HG03045 (cell line): ENCODE results near the gene BST2.
"Not testable (repeated sequence)": the region's sequence is repeated elsewhere in the genome, so short reads cannot be mapped to it uniquely, and the experiment has no call there.

Source experiments
- ATAC-seq: cut with Tn5 transposase; IDR thresholded peaks from one replicate; pipeline ENCODE4 v1.9.1; 2021; ENCODE audit warnings: mild to moderate bottlenecking, moderate library complexity; ENCODE audit not compliant: unreplicated experiment

BST2 gene

DNA sequence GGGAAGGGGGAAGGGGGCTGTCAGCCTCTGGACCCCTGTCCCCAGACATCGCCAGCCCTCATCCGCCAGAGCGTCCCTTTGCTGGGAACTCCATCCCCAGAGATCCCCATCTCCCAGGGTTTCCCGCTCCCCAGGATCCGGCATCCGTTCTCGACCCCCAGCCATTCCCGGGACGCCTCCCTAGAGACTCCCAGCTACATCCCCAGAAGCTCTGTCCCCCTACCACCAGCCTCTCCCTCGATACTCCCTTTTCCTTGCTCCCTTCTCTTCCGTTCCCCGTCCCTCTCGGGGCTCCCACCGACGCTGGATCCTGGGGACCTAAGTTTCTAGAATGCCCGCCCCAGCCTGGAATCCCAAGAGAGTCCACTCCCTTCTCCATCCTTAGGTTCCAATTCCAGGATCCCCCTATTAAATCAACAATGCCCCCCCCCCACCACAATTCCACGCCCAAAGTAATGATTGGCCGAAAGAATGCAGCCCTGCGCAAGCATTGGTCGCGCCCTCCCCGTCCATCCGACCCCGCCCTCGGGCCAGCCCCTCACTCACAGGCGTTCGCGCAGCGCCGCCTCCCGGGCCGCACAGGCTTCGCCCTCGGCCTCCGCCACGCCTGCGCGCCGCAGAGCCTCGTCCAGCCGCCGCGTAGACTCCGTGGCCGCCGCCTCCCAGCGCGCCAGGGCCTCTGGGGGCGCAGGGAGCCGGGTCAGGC, 14.6 kb downstream of the BST2 start:
- peak; percentile 91 for ATAC-seq

DNA sequence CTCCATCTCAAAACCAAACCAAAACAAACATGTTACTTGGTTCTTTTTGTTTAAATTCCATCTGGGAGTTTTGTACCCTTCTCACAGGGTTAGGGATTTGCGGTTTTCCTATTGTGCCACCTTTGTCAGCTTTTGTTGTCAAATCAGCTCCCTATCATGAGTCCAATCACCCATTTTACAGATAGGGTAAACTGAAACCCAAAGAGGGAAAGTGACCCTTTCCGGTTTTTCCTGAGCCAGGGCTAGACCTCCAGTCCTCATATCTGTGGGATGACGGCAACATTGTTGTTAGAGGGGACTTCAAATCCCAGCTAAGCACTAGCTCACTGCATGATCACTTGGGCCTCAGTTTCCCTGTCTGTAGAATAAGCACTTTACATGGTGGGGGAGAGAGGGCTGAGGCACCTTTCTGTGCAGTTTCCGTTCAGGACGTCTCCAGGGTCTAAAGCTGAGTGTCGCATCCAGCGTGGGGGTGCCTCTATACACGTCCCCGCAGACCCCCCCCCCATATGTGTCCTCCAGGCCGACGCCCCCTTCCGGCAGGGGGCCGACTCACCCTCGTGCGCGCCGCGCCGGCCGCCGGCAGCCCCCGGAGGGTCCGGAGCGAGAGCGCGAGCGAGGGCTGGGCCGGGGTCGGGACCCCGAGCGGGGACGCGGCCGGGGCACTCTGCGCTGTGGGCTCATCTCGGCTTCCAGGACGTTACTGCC, 15.3 kb downstream of the BST2 start:
- no peak for ATAC-seq

DNA sequence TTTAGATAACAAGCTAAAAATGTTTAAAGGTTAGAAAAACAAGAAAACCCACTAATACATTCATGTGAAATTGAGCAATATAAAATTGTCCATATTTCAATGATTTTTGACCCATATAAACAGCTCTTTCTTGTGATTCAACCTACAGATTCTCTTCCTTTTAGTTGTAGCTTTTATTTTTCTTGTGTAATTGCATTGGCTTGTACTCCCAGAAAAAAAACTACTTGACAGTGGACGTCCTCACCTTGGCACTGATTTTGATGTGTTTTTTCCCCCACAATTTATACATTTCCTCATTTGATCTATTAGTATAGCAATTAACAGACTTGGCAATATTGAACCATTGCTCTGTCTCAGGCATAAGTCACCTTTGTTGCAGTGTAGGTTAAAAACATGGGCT, 16.1 kb downstream of the BST2 start:
- no peak for ATAC-seq

DNA sequence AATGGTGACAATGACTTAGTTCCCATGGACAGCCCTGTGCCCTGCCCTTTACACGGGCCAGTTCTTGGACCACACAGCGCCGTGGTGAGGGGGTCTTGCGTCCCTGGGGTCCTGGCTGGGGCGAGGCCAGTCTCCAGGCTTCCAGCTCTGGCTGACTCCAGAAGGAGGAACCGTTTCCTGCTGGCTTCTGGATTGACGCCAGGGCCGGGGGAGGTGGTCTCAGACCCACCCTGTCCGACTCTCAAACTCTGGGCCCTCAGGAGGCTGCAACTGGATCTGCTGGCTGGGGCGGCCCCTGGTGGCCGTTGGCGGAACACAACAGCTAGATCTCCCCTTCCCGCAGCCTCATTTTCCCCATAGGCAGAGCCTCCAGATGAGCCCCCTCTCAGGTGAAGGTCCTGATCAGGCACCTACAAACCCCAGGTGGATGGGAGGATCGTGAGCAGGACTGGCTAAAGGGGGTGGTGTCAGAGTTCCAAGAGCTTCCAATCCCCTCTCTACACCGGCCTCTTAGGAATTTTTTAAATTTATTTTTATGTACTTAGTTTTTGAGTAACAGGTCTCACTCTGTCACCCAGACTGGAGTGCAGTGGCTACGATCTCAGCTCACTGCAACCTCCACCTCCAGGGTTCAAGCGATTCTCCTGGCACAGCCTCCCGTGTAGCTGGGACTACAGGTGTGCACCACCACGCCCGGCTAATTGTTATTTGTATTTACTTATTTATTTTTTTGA, 19.4 kb downstream of the BST2 start:
- ATAC-seq: no peak

DNA sequence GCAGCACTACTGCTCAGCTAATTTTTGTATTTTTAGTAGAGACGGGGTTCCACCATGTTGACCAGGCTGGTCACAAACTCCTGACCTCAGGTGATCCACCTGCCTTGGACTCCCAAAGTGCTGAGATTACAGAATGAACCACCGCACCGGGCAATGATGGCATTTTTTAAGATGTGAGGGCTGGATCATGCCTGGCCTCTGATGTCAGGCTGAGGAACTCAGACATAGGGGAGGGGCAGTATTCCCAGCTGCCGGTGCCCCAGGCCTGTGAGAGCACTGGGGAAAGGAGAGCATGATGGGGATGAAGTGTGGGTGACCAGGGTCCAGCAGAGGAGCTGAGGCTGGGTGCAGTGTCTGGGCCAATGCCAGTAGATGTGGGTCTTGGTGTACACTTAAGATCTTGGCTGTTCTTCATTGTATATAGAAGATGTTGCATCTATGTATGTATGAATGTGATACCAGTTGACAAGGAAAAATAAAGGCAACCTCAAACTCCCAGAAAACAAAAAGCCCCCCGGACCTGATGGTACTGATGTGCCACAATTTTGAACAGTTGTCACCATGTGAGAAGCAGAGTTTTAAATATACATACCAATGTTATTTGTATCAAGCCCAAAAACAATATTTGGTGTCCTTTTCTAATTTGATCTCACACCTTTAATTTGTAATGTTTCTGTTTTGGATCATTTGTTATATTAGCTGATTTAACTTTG, 24.8 kb downstream of the BST2 start:
- no peak for ATAC-seq

DNA sequence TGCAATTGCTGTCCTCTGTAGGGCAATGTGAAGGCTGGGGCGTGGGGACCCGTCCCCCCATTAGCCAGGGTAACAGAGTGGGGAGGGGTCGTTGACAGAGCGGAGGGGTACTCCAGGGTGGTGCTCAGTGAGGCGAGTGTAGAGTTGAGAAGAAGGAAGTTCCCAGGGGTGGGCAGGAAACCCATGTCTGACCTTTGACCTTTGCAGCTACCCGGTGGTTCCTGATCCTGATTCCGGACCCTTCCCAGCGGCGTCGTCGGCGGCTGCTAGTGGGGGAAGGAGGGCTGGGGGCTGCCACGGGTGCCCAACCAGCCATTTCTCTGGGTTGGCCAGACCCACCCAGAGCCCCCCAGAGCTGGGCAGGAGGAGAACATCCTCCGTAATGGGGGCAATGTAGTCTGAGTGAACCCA, 26.2 kb downstream of the BST2 start:
- no peak for ATAC-seq

DNA sequence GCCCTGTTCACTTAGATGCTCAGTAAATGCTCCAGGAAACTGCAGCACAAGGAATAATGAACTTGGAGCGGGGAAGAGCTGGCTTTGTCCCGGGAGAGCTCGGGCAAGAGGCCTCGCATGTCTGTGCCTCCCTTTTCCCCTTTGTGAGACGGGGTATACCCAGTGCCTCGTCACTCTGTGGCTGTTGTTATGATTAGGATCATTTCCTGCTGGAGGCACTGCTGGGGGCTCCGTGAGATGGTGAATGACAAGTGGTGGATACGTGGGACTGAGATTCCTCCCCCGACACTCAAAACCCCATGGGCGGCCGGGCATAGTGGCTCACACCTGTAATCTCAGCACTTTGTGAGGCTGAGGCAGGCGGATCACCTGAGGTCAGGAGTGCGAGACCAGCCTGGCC, 27.2 kb downstream of the BST2 start:
- ATAC-seq: no peak

DNA sequence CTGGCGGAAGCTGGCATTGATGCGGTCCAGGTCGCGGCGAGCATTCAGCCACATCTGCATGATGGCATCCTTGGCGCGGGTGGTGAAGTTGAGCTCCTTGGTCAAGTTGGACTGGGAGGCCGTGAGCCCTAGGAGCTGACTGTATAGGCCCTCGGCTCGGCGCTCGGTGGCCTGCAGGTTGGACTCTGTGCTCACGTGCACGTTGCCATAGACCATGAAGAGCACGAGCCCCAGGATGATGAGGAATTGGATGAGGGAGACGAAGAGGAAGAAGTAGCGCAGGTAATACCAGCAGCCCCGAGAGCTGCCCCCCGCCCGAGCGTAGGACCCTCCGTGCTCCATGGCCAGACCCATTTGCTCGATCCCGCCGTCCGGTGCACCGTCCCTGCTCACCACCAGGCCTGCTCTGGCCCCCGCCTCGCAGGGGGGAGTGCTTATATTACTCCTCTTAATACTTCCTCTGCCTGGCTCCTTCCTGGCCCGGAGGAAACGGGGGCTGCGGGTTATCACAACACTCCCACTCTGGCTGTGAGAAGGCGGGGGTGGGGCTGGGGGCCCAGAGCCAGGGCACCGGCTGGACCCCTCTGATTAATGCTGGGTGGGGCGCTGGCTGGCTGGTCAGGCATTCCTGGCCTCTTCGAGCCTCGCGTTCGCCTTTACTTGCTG, 28.4 kb downstream of the BST2 start, which contains the start of gene PLVAP:
Gene PLVAP, minus strand, starts transcription at position 408 of the 666 bp plus-strand sequence. Its CDS starts 54 bp downstream, at position 354.
- no peak for ATAC-seq

DNA sequence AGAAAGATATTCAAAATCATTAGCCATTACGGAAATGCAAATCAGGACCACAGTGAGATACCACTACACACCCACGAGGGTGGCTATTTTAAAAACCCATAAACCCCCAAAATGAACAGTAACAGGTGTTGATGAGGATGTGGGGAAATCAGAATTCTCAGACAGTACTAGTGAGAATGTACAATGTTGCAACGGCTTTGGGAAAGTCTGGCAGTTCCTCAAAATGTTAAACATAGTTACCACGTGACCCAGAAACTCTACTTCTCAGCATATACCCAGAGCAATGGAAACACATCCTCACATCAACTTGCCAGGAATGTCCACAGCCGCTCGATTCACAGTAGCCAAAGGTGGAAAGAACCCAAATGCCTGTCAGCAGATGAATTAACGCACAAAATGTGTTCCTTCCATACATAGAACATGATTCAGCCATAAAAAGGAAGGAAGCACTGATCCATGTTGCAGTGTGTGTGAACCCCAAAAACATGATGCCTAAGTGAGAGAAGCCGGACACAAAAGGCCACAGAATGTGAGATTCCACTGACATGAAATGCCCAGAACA, 35.3 kb downstream of the BST2 start:
- ATAC-seq: peak; percentile 76

DNA sequence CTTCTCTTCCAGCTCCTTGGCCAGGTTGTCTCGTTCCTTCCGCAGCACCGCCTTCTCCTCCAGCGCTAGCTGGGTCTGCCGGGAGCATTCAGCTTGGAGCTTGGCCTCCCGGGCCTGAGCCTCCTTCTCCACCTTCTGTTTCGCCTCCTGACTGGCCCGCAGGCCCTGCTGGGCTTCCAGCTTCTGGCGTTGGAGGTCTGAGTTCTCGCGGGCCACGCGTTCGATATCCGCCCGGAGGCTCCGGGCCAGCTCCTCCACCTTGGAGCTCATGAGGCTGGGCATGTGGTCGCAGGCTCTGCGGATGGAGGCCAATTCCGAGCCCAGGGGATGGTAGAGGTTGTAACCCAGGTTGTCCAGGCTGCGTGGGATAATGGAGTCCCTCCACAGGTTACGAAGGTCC, 40.1 kb downstream of the BST2 start:
- ATAC-seq: no peak

DNA sequence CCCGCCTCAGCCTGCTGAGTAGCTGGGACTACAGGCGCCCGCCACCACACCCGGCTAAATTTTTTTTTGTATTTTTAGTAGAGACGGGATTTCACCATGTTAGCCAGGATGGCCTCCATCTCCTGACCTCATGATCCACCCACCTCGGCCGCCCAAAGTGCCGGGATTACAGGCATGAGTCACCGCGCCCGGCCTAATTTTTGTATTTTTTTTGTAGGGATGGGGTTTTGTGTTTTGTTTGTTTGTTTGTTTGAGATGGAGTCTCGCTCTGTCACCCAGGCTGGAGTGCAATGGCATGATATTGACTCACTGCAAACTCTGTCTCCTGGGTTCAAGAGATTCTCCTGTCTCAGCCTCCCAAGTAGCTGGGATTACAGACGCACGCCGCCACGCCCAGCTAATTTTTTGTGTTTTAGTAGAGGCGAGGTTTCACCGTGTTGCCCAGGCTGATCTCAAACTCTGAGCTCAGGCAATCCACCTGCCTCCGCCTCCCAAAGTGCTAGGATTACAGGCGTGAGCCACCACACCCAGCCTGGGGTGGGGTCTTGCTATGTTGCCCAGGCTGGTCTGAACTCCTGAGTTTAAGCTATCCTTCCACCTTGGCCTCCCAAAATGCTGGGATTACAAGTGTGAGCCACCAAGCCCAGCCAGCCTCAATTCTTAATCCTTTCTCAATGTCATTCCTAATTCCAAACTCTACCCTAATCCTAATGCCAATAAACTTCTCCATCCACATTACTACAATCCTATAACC, 41.4 kb downstream of the BST2 start:
- not testable (repeated sequence) for ATAC-seq

DNA sequence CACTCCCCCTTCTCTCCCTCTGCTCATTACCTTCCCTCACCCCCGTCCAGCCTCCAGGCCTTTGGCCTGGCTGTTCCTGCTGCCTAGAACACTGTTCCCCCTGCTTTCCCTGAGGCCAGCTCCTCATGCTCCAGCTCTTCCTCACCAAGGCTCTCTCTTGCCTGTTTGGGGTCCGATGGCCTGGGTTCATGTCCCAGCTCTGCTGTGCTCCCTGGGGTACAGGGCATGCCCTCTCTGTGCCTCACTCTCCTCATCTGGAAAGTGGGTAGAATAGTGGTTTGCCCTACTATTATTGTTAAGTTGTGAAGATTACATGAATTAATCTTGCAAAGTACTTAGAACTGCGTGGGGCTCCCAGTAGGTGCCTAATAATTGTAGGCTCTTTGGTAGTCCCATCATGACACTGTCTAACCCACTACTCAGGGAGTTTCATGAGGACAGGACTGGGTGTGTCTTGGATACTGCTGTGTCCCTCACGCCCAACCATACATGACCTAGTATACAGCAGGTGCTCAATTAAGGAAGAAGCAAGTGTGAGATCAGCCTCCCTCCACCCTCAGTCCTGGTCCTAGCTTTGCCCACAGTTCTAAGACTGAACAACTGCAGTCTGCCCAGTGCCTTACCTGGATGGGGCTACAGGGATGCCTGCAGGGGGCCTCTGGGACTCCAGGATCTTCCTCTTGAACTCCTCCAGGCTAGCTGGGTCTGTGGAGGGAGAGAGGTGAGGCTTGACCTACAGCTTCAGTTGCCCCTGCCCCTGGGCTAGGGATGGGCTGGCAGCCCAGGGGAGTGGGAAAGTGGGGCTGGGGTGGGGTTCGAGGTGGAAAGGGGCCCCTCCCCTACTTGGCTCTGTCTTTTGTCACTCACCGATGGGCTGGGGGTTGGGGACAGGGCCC, 45.3 kb downstream of the BST2 start:
- no peak for ATAC-seq

DNA sequence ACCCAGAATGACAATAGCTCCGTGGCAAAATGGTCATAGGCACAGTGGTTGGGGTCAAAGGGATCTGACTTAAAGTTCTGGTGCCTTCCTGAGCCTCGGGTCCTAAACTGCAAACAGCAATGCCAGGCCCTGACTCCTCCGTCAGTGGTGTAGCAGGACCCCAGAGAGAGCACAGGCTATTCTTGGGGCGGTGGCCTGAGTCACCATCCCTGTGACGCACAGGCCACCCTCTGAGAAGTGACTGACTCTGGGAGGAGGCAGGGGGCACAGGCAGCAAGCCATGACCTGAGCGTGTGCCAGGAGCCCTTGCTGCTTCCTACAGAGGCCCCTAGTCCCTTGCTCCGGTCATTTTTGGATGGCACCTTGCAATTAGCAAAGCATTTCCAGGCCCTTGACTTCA, 47.0 kb downstream of the BST2 start:
- ATAC-seq: no peak

DNA sequence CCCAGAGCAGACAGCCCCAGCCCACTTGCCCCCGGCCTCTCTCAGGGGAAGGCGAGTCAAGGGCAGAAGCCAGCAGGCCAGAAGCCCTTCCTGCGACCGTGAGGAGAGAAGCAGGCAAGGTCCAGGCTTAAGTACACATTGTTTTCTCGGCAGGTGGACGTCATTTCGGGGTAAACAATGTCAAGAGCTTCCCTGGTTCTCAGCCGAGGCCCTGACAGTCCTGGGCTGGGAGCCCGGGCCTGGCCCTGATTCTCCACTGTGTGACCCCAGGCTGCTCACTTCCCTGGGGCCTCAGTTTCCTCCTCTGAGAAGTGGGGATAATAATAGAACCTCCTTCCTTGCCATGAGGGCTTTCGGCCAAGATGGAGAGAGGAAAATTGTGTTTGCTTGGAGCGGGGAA, 47.7 kb downstream of the BST2 start:
- no peak for ATAC-seq

DNA sequence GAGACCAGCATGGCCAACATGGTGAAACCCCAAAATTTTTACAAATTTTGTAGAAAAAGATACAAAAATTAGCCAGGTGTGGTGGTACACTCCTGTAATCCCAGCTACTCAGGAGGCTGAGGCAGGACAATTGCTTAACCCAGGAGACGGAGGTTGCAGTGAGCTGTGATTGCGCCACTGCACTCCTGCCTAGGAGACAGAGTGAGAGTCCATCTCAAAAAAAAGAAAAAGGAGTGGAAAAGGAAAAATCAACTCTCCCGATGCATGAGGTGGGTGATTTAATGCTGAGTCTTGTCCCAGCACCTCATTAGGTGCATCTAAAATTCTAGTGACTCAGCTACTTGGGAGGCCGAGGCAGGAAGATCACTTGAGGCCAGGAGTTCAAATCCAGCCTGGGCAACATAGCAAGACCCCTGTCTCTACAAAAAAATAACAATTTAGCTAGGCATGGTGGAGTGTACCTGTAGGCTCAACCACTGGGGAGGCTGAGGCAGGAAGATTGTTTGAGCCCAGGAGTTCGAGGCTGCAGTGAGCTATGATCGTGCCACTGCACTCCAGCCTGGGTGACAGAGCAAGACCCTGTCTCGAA, 48.3 kb downstream of the BST2 start:
- no peak for ATAC-seq

DNA sequence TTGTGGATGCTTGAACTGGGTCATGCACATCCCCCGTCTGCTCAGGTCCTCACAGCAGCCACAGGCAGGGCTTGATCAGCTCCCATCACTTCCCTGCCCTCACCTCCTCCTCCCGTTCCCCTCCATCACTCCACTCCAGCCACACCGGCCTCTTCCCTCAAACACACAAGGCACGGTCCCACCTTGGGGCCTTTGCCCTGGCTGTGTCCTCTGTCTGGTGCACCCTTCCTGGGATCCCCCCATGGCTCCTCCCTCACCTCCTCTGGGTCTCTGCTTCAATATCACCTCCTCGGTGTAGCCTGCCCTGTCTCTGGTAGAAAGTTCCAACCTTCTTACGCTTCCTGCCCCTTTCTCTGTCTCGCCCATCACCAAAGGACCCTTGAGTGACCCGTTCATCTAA, 52.0 kb downstream of the BST2 start:
- no peak for ATAC-seq
